Hepatocyte (in vitro differentiated cells): ENCODE data around the gene EIF2B1.

Experiments
- EZH2 ChIP-seq: fragments of 200-600 bp; sonication (generic); IDR thresholded peaks from 2 replicates; pipeline ENCODE4 v1.6.1; 2016; ENCODE audit warnings: antibody characterized with exemption, mild to moderate bottlenecking, borderline replicate concordance
- EZH2phosphoT487 ChIP-seq: fragments of 200-600 bp; sonication (generic); IDR thresholded peaks from one replicate; pipeline ENCODE4 v1.6.1; 2018; ENCODE audit warnings: antibody characterized with exemption, mild to moderate bottlenecking, low read depth, moderate library complexity; ENCODE audit not compliant: unreplicated experiment, severe bottlenecking
- TF ChIP-seq, protein P1 (sequence below): fragments of 200-600 bp; sonication (generic); IDR thresholded peaks from 2 replicates; pipeline ENCODE4 v1.5.1; 2016; ENCODE audit warnings: antibody characterized with exemption, mild to moderate bottlenecking; ENCODE audit not compliant: poor library complexity

DNA sequence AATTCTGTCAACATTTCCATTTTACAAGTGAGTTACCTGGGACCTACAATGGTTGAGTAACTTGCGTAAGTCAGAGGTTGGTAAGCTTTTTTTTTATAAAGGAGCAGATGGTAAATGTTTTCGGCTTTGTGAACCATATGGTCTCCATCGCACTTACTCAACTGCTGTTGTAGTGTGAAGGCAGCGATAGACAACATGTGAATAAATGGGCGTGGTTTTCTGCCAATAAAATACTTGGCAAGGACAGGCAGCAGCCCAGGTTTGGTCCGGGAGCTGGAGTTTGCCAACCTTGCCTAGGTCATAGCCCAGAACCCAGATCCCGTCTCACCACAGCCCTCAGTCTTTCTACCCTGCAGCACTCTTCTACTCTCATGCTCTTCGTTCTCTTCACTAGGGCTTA, 25.3 kb downstream of the EIF2B1 start:
- TF ChIP-seq EZH2 (no peak), EZH2phosphoT487 (no peak)
- TF ChIP-seq, protein P1, sequence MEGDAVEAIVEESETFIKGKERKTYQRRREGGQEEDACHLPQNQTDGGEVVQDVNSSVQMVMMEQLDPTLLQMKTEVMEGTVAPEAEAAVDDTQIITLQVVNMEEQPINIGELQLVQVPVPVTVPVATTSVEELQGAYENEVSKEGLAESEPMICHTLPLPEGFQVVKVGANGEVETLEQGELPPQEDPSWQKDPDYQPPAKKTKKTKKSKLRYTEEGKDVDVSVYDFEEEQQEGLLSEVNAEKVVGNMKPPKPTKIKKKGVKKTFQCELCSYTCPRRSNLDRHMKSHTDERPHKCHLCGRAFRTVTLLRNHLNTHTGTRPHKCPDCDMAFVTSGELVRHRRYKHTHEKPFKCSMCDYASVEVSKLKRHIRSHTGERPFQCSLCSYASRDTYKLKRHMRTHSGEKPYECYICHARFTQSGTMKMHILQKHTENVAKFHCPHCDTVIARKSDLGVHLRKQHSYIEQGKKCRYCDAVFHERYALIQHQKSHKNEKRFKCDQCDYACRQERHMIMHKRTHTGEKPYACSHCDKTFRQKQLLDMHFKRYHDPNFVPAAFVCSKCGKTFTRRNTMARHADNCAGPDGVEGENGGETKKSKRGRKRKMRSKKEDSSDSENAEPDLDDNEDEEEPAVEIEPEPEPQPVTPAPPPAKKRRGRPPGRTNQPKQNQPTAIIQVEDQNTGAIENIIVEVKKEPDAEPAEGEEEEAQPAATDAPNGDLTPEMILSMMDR: no peak
